ENCODE measurements around the gene CMAS. TPM values are rescaled to one million over a fixed set of nuclear protein-coding genes. Genes with fewer than 3 reads are reported as not detected.
A peak's percentile ranks its signal among the peaks of the same experiment; 100 is the strongest.
"Not testable (repeated sequence)": the region's sequence is repeated elsewhere in the genome, so short reads cannot be mapped to it uniquely, and the experiment has no call there.

The CMAS gene
- total RNA-seq, 6 experiments from 2014 or later: 27.7 to 37.0 (median 35.7) TPM

DNA sequence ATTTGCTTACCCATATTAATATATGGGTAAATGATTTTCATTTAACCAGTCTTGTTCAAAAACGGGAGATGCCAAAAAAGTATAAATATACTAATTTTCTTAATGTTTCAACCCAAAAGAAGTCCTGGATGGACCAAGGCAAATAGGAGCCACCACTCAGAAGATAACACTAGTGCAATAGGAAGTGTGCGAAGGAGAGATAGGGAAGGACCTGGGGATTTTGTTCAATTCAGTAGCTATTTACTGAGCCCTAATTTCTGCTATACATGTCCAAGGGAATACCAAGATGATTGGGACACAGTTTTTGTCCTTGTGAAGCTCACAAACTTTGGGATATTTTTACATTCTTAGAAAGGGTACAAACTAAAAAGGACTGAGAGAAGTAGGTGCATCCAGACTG lies 1.5 kb downstream of the CMAS start:
- 0 out of 2 replicates have a peak, but pooled peaks cover 6% of the 10 kb centered on the region for H3K36me3 Mint-ChIP-seq (ENCODE audit: low read depth)
- H3K4me1 Mint-ChIP-seq (ENCODE audit: low read depth): peaks cover 28% of the 10 kb centered on the region
- DNase-seq: no peak
- peaks cover 3% of the 10 kb centered on the region for H3K27me3 Mint-ChIP-seq (ENCODE audit: insufficient read depth)
- no peak overlapping the region for H3K27ac Mint-ChIP-seq
- TF ChIP-seq, protein P1, sequence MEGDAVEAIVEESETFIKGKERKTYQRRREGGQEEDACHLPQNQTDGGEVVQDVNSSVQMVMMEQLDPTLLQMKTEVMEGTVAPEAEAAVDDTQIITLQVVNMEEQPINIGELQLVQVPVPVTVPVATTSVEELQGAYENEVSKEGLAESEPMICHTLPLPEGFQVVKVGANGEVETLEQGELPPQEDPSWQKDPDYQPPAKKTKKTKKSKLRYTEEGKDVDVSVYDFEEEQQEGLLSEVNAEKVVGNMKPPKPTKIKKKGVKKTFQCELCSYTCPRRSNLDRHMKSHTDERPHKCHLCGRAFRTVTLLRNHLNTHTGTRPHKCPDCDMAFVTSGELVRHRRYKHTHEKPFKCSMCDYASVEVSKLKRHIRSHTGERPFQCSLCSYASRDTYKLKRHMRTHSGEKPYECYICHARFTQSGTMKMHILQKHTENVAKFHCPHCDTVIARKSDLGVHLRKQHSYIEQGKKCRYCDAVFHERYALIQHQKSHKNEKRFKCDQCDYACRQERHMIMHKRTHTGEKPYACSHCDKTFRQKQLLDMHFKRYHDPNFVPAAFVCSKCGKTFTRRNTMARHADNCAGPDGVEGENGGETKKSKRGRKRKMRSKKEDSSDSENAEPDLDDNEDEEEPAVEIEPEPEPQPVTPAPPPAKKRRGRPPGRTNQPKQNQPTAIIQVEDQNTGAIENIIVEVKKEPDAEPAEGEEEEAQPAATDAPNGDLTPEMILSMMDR (IDR thresholded peaks at IDR 0.05): no peak
- H3K9me3 Mint-ChIP-seq: no peaks in the 10 kb centered on the region
- H3K4me3 Mint-ChIP-seq: peak overlapping the region; percentile 98

DNA sequence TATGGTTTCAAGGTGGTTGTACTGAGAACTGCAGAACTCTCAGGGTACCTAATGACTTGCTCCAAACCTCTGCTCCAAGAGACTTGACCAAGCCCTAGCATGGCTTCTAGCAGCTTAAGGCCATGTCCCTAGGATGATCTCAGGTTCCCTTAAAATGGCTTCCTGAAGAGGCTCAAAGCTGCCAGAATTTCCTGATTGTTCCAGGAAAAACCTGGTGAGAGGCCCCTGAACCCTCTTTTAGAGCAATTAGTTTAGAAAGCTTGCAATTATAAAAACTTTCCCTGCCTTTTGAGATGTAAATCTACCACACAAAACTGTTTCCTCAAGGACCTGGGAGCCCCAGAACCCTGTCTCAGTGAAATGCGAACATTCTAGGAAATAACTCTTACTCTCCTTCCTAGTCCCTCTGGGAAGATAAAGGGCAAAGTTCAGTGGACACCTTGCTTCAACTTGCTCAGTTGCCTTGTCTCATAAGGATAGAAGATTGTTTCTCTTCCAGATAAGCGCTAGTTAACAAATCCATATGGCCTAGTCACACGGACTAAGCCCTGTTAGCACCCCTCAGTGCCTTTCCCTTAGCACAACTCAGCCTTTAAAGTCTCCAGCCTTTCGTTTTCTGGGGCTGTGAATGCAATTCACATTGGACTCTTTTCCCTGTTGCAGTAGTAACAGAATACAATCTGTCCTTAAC lies 2.5 kb downstream of the CMAS start:
- H3K27ac Mint-ChIP-seq: no peak overlapping the region
- TF ChIP-seq, protein P1 (IDR thresholded peaks at IDR 0.05): no peak

DNA sequence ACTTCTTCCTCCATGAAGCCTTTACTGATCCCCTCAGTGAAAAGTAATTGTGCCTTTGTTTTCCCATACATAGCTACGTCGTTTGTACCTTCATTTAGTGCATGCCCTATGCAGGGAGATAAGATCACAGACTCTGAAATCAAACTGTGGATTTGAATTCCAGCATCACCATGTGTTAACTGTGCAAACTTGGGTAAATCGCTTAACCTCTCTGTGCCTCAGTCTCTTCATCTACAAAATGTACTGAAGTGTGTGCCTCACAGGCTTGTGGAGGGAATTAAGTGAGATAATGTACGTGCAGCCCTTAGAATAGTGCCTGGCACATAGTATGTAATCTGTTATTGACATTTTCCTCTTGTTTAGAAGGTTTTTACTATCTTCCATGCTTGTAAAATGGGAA lies 4.1 kb downstream of the CMAS start:
- H3K27ac Mint-ChIP-seq: no peak overlapping the region
- 0 out of 2 replicates have a peak, but pooled peaks cover 6% of the 10 kb centered on the region for H3K36me3 Mint-ChIP-seq (ENCODE audit: low read depth)
- no peaks in the 10 kb centered on the region; the same call in 1 of the 2 replicates for H3K27me3 Mint-ChIP-seq (ENCODE audit: insufficient read depth)
- no peaks in the 10 kb centered on the region for H3K9me3 Mint-ChIP-seq
- TF ChIP-seq, protein P1 (IDR thresholded peaks at IDR 0.05): no peak
- peaks cover 13% of the 10 kb centered on the region for H3K4me1 Mint-ChIP-seq (ENCODE audit: low read depth)
- DNase-seq: no peak
- H3K4me3 Mint-ChIP-seq: no peak overlapping the region

More for the DNA sequence above, 2.5 kb downstream of the CMAS start:
- no peak for DNase-seq
- Mint-ChIP-seq H3K4me1 (ENCODE audit: low read depth) (peaks cover 18% of the 10 kb centered on the region), H3K27me3 (ENCODE audit: insufficient read depth) (no peaks in the 10 kb centered on the region; the same call in 1 of the 2 replicates), H3K4me3 (no peak overlapping the region), H3K36me3 (ENCODE audit: low read depth) (0 out of 2 replicates have a peak, but pooled peaks cover 6% of the 10 kb centered on the region), H3K9me3 (no peaks in the 10 kb centered on the region)

DNA sequence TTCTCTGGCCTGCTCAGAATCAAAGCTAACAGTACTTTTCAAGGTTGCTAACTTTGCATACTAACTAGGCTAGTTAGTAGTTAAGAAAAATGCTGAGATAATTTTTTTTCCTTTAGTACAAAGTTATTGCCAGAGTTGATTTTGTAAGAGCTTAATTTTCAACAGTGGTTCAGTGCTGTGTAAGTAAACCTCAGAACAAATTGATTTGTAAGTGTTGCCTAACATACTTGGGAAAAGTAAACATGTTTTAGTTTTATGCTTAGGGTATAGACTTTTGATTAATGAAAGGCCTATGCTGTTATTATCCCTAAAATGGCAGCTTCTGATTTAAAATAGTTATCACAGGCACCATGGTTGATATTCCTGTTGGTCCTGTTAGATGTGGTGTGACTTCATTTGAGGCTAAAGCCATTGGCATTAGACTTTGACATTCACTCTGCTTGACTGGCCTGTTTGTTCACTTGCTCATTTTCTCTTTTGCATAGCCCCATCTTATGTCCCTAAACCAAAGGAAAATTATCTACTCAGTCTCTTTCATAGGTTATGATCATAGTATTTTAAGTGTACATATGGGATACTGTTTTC lies 5.2 kb downstream of the CMAS start:
- Mint-ChIP-seq H3K27ac (no peak overlapping the region), H3K27me3 (ENCODE audit: insufficient read depth) (no peaks in the 10 kb centered on the region; the same call in 1 of the 2 replicates), H3K4me1 (ENCODE audit: low read depth) (peaks cover 13% of the 10 kb centered on the region), H3K4me3 (no peak overlapping the region), H3K9me3 (no peaks in the 10 kb centered on the region), H3K36me3 (ENCODE audit: low read depth) (0 out of 2 replicates have a peak, but pooled peaks cover 6% of the 10 kb centered on the region)
- DNase-seq: no peak
- TF ChIP-seq, protein P1 (IDR thresholded peaks at IDR 0.05): no peak

DNA sequence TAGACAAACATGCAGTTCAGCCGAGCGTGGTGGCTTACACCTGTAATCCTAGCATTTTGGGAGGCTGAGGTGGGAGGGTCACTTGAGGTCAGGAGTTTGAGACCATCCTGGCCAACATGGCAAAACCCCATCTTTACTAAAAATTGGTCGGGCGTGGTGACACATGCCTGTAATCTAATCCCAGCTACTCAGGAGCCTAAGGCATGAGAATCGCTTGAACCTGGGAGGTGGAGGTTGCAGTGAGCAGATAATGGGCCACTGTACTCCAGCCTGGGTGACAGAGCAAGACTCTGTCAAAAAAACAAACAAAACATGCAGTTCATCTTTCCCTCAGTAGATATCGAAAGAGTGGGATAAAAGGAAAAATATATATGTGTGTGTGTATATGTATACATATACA lies 7.0 kb downstream of the CMAS start:
- not testable (repeated sequence) for H3K27ac Mint-ChIP-seq; H3K4me1 Mint-ChIP-seq (ENCODE audit: low read depth); H3K4me3 Mint-ChIP-seq; H3K36me3 Mint-ChIP-seq (ENCODE audit: low read depth); DNase-seq; H3K27me3 Mint-ChIP-seq (ENCODE audit: insufficient read depth); H3K9me3 Mint-ChIP-seq

DNA sequence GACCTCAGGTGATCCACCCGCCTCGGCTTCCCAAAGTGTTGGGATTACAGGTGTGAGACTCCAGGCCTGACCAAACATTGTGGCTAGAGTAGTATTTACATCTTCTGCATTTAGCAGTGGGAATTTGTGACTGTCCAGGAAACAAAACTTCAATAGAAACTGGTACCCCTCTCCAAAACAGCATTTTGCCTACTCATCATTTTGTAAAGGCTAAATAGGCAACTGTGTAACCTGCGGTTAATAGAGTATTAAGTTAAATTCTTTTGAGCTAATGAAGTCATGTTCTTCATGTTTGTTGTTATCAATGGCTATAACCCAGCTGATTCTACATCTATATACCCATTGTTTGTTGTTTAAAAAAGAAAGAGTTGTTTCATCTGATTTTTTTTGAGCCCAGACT lies 8.1 kb downstream of the CMAS start:
- no peaks in the 10 kb centered on the region for H3K4me1 Mint-ChIP-seq (ENCODE audit: low read depth)
- no peak for DNase-seq
- H3K36me3 Mint-ChIP-seq (ENCODE audit: low read depth): 0 out of 2 replicates have a peak, but pooled peaks cover under 1% of the 10 kb centered on the region
- no peaks in the 10 kb centered on the region for H3K27me3 Mint-ChIP-seq (ENCODE audit: insufficient read depth)
- no peak overlapping the region for H3K4me3 Mint-ChIP-seq
- TF ChIP-seq, protein P1 (IDR thresholded peaks at IDR 0.05): no peak
- H3K9me3 Mint-ChIP-seq: no peaks in the 10 kb centered on the region
- no peak overlapping the region for H3K27ac Mint-ChIP-seq
